SK-N-SH treated with all-trans-retinoic acid at 6 μM for 48 hours (cell line): ENCODE data around the gene CAST.

Experiments
- ATAC-seq: fragments of 200-7000 bp; cut with Tn5 transposase; 3 replicates; pipeline ENCODE4 v1.9.1; 2020; ENCODE audit warnings: mild to moderate bottlenecking, moderate library complexity
- ARNTL ChIP-seq: fragments of 450-650 bp; formaldehyde crosslinking; IDR thresholded peaks from 2 replicates; pipeline ENCODE4 v1.5.0; 2020; ENCODE audit warnings: low read depth, mild to moderate bottlenecking, moderate library complexity, borderline replicate concordance
- BACH2 ChIP-seq: fragments of 250-450 bp; sonication (Bioruptor Pico); IDR thresholded peaks from 2 replicates; pipeline ENCODE4 v1.9.0; 2021; ENCODE audit warnings: mild to moderate bottlenecking, borderline replicate concordance
- CSDC2 ChIP-seq: fragments of 250-450 bp; sonication (Bioruptor Pico); IDR thresholded peaks from 2 replicates; pipeline ENCODE4 v1.5.0; 2020; ENCODE audit warnings: mild to moderate bottlenecking, moderate library complexity
- ESRRG ChIP-seq: fragments of 250-450 bp; sonication (Bioruptor Pico); IDR thresholded peaks from 2 replicates; pipeline ENCODE4 v1.6.1; 2021; ENCODE audit warnings: mild to moderate bottlenecking
- GLIS3 ChIP-seq: fragments of 250-450 bp; sonication (Bioruptor Pico); IDR thresholded peaks from 2 replicates; pipeline ENCODE4 v1.5.0; 2020; ENCODE audit warnings: mild to moderate bottlenecking, moderate library complexity
- ISL1 ChIP-seq: fragments of 250-450 bp; sonication (Bioruptor Pico); IDR thresholded peaks from 2 replicates; pipeline ENCODE4 v2.1.2; 2022; ENCODE audit warnings: mild to moderate bottlenecking, moderate library complexity
- OSR1 ChIP-seq: fragments of 250-450 bp; sonication (Bioruptor Pico); IDR thresholded peaks from 2 replicates; pipeline ENCODE4 v1.8.0; 2022; ENCODE audit warnings: moderate library complexity, mild to moderate bottlenecking, inconsistent platforms
- PPARA ChIP-seq: fragments of 250-450 bp; sonication (Bioruptor Pico); IDR thresholded peaks from 2 replicates; pipeline ENCODE4 v1.5.0; 2020; ENCODE audit warnings: mild to moderate bottlenecking, borderline replicate concordance
- RARB ChIP-seq: fragments of 250-450 bp; sonication (Bioruptor Pico); IDR thresholded peaks from 2 replicates; pipeline ENCODE4 v1.8.0; 2021; ENCODE audit warnings: mild to moderate bottlenecking, moderate library complexity
- SNAI2 ChIP-seq: fragments of 250-450 bp; sonication (Bioruptor Pico); IDR thresholded peaks from 2 replicates; pipeline ENCODE4 v1.5.0; 2020; ENCODE audit warnings: mild to moderate bottlenecking, moderate library complexity
- TCF4 ChIP-seq: fragments of 250-450 bp; sonication (Bioruptor Pico); IDR thresholded peaks from 2 replicates; pipeline ENCODE4 v1.8.0; 2021; ENCODE audit warnings: mild to moderate bottlenecking, moderate library complexity, borderline replicate concordance
- TOX ChIP-seq: fragments of 250-450 bp; sonication (Bioruptor Pico); IDR thresholded peaks from 2 replicates; pipeline ENCODE4 v1.8.0; 2021; ENCODE audit warnings: mild to moderate bottlenecking, moderate library complexity, borderline replicate concordance
- ZC3H10 ChIP-seq: fragments of 250-450 bp; sonication (Bioruptor Pico); IDR thresholded peaks from 2 replicates; pipeline ENCODE4 v1.5.1; 2021; ENCODE audit warnings: mild to moderate bottlenecking, moderate library complexity
- ZFP3 ChIP-seq: fragments of 250-450 bp; sonication (Bioruptor Pico); IDR thresholded peaks from 2 replicates; pipeline ENCODE4 v1.5.0; 2020; ENCODE audit warnings: mild to moderate bottlenecking, moderate library complexity
- ZFP30 ChIP-seq: fragments of 450-650 bp; formaldehyde crosslinking; IDR thresholded peaks from 2 replicates; pipeline ENCODE4 v1.5.0; 2022; ENCODE audit warnings: mild to moderate bottlenecking, moderate library complexity
- ZNF565 ChIP-seq: fragments of 450-650 bp; formaldehyde crosslinking; conservative IDR thresholded peaks from 2 replicates; pipeline ENCODE4 v1.5.0; 2020; ENCODE audit warnings: low read depth, mild to moderate bottlenecking, moderate library complexity
- ZNF70 ChIP-seq: fragments of 450-650 bp; formaldehyde crosslinking; IDR thresholded peaks from 2 replicates; pipeline ENCODE4 v1.5.0; 2020; ENCODE audit warnings: mild to moderate bottlenecking, moderate library complexity
- ZNF8 ChIP-seq: fragments of 450-650 bp; formaldehyde crosslinking; IDR thresholded peaks from 2 replicates; pipeline ENCODE4 v1.5.0; 2020; ENCODE audit warnings: mild to moderate bottlenecking, moderate library complexity
- TF ChIP-seq, protein P1 (sequence below): fragments of 250-450 bp; sonication (Bioruptor Pico); IDR thresholded peaks from 2 replicates; pipeline ENCODE4 v1.8.0; 2021; ENCODE audit warnings: low read depth, mild to moderate bottlenecking, moderate library complexity, borderline replicate concordance
- TF ChIP-seq, protein P2 (sequence below): fragments of 250-450 bp; sonication (Bioruptor Pico); IDR thresholded peaks from 2 replicates; pipeline ENCODE4 v1.5.0; 2020; ENCODE audit warnings: mild to moderate bottlenecking, moderate library complexity
- TF ChIP-seq, protein P3 (sequence below): fragments of 250-450 bp; sonication (Bioruptor Pico); IDR thresholded peaks from 2 replicates; pipeline ENCODE4 v1.5.1; 2020; ENCODE audit warnings: low read depth, mild to moderate bottlenecking, moderate library complexity
- TF ChIP-seq, protein P4 (sequence below): fragments of 250-450 bp; sonication (Bioruptor Pico); IDR thresholded peaks from 2 replicates; pipeline ENCODE4 v1.8.0; 2020; ENCODE audit warnings: mild to moderate bottlenecking, moderate library complexity, borderline replicate concordance
- TF ChIP-seq, protein P5 (sequence below): fragments of 250-450 bp; sonication (Bioruptor Pico); IDR thresholded peaks from 2 replicates; pipeline ENCODE4 v1.5.1; 2021; ENCODE audit warnings: mild to moderate bottlenecking, moderate library complexity

Gene CAST

DNA sequence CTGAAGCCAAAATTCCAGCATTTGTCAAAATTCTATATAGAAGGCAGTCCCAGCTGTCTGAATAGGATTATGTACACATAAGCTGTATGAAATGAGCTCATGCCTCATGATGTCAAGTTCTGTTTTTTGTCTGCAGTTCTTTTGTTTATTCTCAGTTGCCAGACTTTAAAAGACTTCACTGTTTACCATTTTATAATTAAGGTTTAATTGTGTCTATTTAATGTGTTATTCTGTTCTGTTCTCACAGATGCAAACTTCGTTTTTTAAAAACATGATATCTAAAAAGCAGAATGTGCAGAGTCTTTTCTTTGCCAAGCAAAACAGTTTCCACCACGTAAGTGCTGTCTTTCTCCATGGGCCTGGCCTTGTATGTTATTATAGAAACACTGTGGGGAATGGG lies 114.4 kb downstream of the CAST start:
- TF ChIP-seq BACH2 (CRISPR knock-in tag) (no peak), ARNTL (CRISPR knock-in tag) (no peak), TCF4 (0 out of 2 replicates have a peak, but pooled peaks have one; percentile 7), ZC3H10 (CRISPR knock-in tag) (no peak), TOX (CRISPR knock-in tag) (no peak), ZFP3 (CRISPR knock-in tag) (no peak), CSDC2 (CRISPR knock-in tag) (no peak), ZNF565 (CRISPR knock-in tag) (no peak), ZNF70 (no peak), ISL1 (CRISPR knock-in tag) (0 out of 2 replicates have a peak, but pooled peaks have one; percentile 20), GLIS3 (CRISPR knock-in tag) (no peak), ZNF8 (CRISPR knock-in tag) (no peak), SNAI2 (CRISPR knock-in tag) (no peak), RARB (no peak), ESRRG (CRISPR knock-in tag) (no peak), PPARA (CRISPR knock-in tag) (no peak)
- TF ChIP-seq, protein P1, sequence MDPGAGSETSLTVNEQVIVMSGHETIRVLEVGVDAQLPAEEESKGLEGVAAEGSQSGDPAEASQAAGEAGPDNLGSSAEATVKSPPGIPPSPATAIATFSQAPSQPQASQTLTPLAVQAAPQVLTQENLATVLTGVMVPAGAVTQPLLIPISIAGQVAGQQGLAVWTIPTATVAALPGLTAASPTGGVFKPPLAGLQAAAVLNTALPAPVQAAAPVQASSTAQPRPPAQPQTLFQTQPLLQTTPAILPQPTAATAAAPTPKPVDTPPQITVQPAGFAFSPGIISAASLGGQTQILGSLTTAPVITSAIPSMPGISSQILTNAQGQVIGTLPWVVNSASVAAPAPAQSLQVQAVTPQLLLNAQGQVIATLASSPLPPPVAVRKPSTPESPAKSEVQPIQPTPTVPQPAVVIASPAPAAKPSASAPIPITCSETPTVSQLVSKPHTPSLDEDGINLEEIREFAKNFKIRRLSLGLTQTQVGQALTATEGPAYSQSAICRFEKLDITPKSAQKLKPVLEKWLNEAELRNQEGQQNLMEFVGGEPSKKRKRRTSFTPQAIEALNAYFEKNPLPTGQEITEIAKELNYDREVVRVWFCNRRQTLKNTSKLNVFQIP = no peak
- TF ChIP-seq, protein P2, sequence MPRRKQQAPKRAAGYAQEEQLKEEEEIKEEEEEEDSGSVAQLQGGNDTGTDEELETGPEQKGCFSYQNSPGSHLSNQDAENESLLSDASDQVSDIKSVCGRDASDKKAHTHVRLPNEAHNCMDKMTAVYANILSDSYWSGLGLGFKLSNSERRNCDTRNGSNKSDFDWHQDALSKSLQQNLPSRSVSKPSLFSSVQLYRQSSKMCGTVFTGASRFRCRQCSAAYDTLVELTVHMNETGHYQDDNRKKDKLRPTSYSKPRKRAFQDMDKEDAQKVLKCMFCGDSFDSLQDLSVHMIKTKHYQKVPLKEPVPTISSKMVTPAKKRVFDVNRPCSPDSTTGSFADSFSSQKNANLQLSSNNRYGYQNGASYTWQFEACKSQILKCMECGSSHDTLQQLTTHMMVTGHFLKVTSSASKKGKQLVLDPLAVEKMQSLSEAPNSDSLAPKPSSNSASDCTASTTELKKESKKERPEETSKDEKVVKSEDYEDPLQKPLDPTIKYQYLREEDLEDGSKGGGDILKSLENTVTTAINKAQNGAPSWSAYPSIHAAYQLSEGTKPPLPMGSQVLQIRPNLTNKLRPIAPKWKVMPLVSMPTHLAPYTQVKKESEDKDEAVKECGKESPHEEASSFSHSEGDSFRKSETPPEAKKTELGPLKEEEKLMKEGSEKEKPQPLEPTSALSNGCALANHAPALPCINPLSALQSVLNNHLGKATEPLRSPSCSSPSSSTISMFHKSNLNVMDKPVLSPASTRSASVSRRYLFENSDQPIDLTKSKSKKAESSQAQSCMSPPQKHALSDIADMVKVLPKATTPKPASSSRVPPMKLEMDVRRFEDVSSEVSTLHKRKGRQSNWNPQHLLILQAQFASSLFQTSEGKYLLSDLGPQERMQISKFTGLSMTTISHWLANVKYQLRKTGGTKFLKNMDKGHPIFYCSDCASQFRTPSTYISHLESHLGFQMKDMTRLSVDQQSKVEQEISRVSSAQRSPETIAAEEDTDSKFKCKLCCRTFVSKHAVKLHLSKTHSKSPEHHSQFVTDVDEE (CRISPR knock-in tag) = no peak
- TF ChIP-seq, protein P3, sequence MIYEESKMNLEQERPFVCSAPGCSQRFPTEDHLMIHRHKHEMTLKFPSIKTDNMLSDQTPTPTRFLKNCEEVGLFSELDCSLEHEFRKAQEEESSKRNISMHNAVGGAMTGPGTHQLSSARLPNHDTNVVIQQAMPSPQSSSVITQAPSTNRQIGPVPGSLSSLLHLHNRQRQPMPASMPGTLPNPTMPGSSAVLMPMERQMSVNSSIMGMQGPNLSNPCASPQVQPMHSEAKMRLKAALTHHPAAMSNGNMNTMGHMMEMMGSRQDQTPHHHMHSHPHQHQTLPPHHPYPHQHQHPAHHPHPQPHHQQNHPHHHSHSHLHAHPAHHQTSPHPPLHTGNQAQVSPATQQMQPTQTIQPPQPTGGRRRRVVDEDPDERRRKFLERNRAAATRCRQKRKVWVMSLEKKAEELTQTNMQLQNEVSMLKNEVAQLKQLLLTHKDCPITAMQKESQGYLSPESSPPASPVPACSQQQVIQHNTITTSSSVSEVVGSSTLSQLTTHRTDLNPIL (CRISPR knock-in tag) = peak; percentile 38; the same call in 1 of the 2 replicates
- TF ChIP-seq, protein P4, sequence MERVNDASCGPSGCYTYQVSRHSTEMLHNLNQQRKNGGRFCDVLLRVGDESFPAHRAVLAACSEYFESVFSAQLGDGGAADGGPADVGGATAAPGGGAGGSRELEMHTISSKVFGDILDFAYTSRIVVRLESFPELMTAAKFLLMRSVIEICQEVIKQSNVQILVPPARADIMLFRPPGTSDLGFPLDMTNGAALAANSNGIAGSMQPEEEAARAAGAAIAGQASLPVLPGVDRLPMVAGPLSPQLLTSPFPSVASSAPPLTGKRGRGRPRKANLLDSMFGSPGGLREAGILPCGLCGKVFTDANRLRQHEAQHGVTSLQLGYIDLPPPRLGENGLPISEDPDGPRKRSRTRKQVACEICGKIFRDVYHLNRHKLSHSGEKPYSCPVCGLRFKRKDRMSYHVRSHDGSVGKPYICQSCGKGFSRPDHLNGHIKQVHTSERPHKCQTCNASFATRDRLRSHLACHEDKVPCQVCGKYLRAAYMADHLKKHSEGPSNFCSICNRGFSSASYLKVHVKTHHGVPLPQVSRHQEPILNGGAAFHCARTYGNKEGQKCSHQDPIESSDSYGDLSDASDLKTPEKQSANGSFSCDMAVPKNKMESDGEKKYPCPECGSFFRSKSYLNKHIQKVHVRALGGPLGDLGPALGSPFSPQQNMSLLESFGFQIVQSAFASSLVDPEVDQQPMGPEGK (CRISPR knock-in tag) = no peak
- ATAC-seq = no peak

DNA sequence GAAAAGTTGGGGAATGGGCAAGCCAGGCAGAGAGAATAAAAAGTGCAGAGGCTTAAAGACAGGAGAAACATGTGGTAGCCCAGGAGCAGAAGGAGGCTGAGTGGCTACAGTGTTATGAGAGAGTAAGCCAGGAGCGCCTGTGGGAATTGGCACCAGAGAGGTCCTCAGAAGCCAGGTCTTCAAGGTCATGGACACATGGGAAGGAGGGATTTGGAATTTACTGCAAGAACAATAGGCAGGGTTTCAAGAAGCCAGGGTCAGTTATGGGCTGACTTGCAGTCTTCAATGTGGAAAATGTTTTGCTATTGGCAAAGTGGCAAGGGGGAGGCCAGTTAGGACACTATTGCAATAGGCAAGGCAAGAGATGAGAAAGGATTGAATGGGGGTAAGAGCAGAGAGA lies 116.2 kb downstream of the CAST start:
- no peak for ATAC-seq
- TF ChIP-seq ZC3H10 (CRISPR knock-in tag) = no peak
- TF ChIP-seq, protein P5, sequence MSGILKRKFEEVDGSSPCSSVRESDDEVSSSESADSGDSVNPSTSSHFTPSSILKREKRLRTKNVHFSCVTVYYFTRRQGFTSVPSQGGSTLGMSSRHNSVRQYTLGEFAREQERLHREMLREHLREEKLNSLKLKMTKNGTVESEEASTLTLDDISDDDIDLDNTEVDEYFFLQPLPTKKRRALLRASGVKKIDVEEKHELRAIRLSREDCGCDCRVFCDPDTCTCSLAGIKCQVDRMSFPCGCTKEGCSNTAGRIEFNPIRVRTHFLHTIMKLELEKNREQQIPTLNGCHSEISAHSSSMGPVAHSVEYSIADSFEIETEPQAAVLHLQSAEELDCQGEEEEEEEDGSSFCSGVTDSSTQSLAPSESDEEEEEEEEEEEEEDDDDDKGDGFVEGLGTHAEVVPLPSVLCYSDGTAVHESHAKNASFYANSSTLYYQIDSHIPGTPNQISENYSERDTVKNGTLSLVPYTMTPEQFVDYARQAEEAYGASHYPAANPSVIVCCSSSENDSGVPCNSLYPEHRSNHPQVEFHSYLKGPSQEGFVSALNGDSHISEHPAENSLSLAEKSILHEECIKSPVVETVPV (CRISPR knock-in tag) = no peak
- TF ChIP-seq, protein P2 (CRISPR knock-in tag) = no peak
- TF ChIP-seq SNAI2 (CRISPR knock-in tag) = no peak
- TF ChIP-seq TOX (CRISPR knock-in tag) = no peak
- no peak for TF ChIP-seq ARNTL (CRISPR knock-in tag)
- TF ChIP-seq ZFP30 (CRISPR knock-in tag) = no peak
- TF ChIP-seq RARB = no peak
- TF ChIP-seq ESRRG (CRISPR knock-in tag) = no peak
- TF ChIP-seq PPARA (CRISPR knock-in tag) = no peak
- no peak for TF ChIP-seq ZNF70
- TF ChIP-seq ZNF8 (CRISPR knock-in tag) = no peak
- TF ChIP-seq, protein P3 (CRISPR knock-in tag) = no peak
- no peak for TF ChIP-seq TCF4
- TF ChIP-seq, protein P1 = no peak
- TF ChIP-seq ISL1 (CRISPR knock-in tag) = no peak
- no peak for TF ChIP-seq ZNF565 (CRISPR knock-in tag)
- no peak for TF ChIP-seq OSR1 (CRISPR knock-in tag)
- TF ChIP-seq, all 23 proteins: peak for 0
